Heart left ventricle (tissue), 13 donors: ENCODE measurements around the gene ZDHHC11.

Experiments used
- CTCF ChIP-seq, 12 donors: fragments of 200-600 bp; sonication (generic) in 4 of 12; IDR thresholded peaks; one replicate each; pipeline versions ENCODE4 v1.5.0 to v1.8.0; 2018 to 2022; ENCODE audit warnings: antibody characterized with exemption in 12 of 12, mild to moderate bottlenecking in 5 of 12
- POLR2A ChIP-seq, 2 donors: fragments of 450-650 bp; IDR thresholded peaks; one replicate each; pipeline ENCODE4 v1.6.1; 2017; ENCODE audit warnings: antibody characterized with exemption in 2 of 2, mild to moderate bottlenecking in 2 of 2, moderate library complexity in 2 of 2
- donor health status: ischemic (EF 13 %, LVEDD 7.1; RV severe dilation, severe dysfunction).
- donor health status: DM: no; HTN: yes; CAD: no.
- donor health status: DM: no; HTN: no; CAD: no.
- donor health status: ischemic (EF 25% LVEDD 6.9; RV normal size, moderate dysfunction).
- donor health status: ischemic (EF 25% LVEDD 5.7; RV mildly dilated, moderate dysfunction).
- donor health status: ischemic (EF 35%, LVEDD 5.7; RV mildly dilated, moderate dysfunction).
- donor health status: nonischemic (EF 11% LVEDD 7.7; RV severe dilation, severe dysfunction).
- donor health status: DM: yes; HTN: yes; CAD: no.
- donor health status: PGD.
- donor health status: ischemic (EF 29% LVEDD 5.4; RV normal size, mild dysfunction).
- donor health status: nonischemic (EF 23%, LVEDD 6.1; RV moderate dilation, normal function).

- TF ChIP-seq CTCF (IDR thresholded peaks at IDR 0.05): peak in 1 of 12 donors; percentile 16
- no peak for TF ChIP-seq POLR2A (IDR thresholded peaks at IDR 0.05)
Measured at GRCh38 chr5:819078-819477, 31.7 kb downstream of the ZDHHC11 start.
